Muscle layer of duodenum (tissue), 2 donors: ENCODE results near the gene CDC25A.
A peak's percentile ranks its signal among the peaks of the same experiment; 100 is the strongest.

Experiments
- H3K27ac ChIP-seq: one replicate; pipeline ENCODE4 v1.7.0; 2013; ENCODE audit warnings: mild to moderate bottlenecking, low read length
- H3K27me3 ChIP-seq: one replicate; pipeline ENCODE4 v1.7.0; 2013; ENCODE audit warnings: low read depth, mild to moderate bottlenecking, control low read depth, low read length
- H3K36me3 ChIP-seq, 2 donors: one replicate each; pipeline ENCODE4 v1.7.0; 2013; ENCODE audit warnings: low read length in 2 of 2, control low read depth in 1 of 2, mild to moderate bottlenecking in 1 of 2; ENCODE audit not compliant: insufficient read depth in 2 of 2, control insufficient read depth in 1 of 2
- H3K4me1 ChIP-seq, 2 donors: one replicate each; pipeline ENCODE4 v1.7.0; 2013; ENCODE audit warnings: low read length in 2 of 2, mild to moderate bottlenecking in 2 of 2, control low read depth in 1 of 2, moderate library complexity in 1 of 2; ENCODE audit not compliant: insufficient read depth in 2 of 2, control insufficient read depth in 1 of 2
- H3K4me3 ChIP-seq, 2 donors: one replicate each; pipeline ENCODE4 v1.7.0; 2013; ENCODE audit warnings: low read length in 2 of 2, low read depth in 1 of 2, mild to moderate bottlenecking in 1 of 2
- H3K9me3 ChIP-seq, 2 donors: one replicate each; pipeline ENCODE4 v1.7.0; 2013; ENCODE audit warnings: low read length in 2 of 2, control low read depth in 1 of 2, mild to moderate bottlenecking in 1 of 2; ENCODE audit not compliant: control insufficient read depth in 1 of 2
- donor health status: healthy.

CDC25A gene

DNA sequence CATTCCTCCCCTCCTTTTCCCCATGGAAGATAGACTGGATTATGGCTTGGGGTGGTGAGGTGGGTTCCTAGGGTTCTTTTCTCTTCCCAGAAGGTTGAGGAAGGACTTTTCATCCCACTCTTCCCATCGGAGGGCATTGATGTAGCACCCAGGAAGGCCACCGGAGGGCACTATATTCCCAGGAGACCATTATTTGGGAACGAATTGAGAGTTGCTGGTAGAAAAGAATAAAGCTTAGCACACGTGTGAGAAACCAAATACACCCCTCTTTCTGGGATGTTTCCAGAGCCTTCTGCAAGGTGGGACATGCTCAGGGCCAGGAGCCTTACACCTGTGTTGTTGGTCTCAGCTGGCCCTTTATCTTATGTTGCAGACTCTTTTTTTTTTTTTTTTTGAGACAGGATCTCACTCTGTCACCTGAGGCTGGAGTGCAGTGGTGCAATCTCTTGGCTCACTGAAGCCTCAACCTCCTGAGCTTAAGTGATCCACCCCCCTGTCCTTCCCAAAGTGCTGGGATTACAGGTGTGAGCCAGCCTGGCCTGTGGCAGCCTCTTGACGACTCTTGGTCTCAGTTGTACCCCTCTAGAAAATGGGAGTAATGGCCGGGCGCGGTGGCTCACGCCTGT is 6.3 kb upstream of the CDC25A start:
- Histone ChIP-seq H3K27ac (no peak overlapping the region), H3K9me3 (no peaks in the 10 kb centered on the region), H3K4me1 (no peaks in the 10 kb centered on the region), H3K4me3 (no peak overlapping the region), H3K36me3 (no peaks in the 10 kb centered on the region), H3K27me3 (no peaks in the 10 kb centered on the region)

GRCh38 chr3:48190911-48191310 is 2.7 kb upstream of the CDC25A start:
- no peaks in the 10 kb centered on the region for H3K27me3 ChIP-seq
- peaks cover 0 to 10% of the 10 kb centered on the region in 2 donors for H3K4me1 ChIP-seq
- no peaks in the 10 kb centered on the region for H3K9me3 ChIP-seq
- no peak overlapping the region for H3K27ac ChIP-seq
- H3K4me3 ChIP-seq: no peak overlapping the region
- no peaks in the 10 kb centered on the region for H3K36me3 ChIP-seq

GRCh38 chr3:48189321-48189720 is 1.1 kb upstream of the CDC25A start:
- no peak overlapping the region for H3K4me3 ChIP-seq
- H3K4me1 ChIP-seq: peaks cover 0 to 10% of the 10 kb centered on the region in 2 donors
- no peak overlapping the region for H3K27ac ChIP-seq
- H3K36me3 ChIP-seq: no peaks in the 10 kb centered on the region
- no peaks in the 10 kb centered on the region for H3K27me3 ChIP-seq
- H3K9me3 ChIP-seq: no peaks in the 10 kb centered on the region

DNA sequence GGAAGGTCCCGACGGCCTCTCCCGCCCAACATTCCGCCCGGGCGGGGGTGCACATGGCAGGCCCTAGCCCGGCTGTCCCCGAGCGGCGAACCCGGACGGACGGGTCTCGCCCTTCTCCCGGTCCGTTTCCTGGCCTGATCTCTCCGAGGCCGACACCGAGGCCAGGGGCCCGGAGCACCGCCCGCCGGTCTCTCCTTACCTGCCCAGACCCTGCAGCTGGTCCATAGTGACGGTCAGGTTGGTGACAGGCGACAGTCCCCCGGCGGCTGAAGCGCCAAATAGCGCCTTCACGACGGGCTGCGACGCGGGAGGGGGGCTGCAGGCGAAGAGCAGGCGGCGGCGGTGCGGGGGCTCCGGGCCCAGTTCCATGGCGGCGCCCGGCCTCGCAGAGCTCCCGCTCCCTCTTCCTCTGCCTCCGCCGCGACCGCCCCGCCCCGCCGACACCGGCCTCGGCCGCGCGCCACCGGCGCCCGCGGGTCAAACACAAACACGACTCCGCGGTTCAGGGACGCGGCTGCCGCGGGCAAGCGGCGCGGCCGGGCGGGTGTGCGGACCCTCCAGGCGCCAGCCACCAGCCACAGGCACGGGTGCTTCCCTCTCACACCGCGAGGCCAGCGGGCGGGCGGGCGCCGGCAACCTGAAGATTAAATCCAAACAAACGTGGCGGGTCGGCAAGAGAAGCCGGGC is 495 bp downstream of the CDC25A start:
- peak overlapping the region; percentile 65 to 99 for H3K4me3 ChIP-seq
- no peaks in the 10 kb centered on the region for H3K36me3 ChIP-seq
- H3K27me3 ChIP-seq: no peaks in the 10 kb centered on the region
- H3K9me3 ChIP-seq: no peaks in the 10 kb centered on the region
- H3K27ac ChIP-seq: no peak overlapping the region
- peaks cover 0 to 10% of the 10 kb centered on the region in 2 donors for H3K4me1 ChIP-seq

GRCh38 chr3:48187301-48187578 is 977 bp downstream of the CDC25A start:
- no peaks in the 10 kb centered on the region for H3K27me3 ChIP-seq
- no peaks in the 10 kb centered on the region for H3K36me3 ChIP-seq
- H3K27ac ChIP-seq: no peak overlapping the region
- peaks cover 0 to 10% of the 10 kb centered on the region in 2 donors for H3K4me1 ChIP-seq
- peak overlapping the region; percentile 65 to 99 for H3K4me3 ChIP-seq
- H3K9me3 ChIP-seq: no peaks in the 10 kb centered on the region

GRCh38 chr3:48186631-48187300 is 1.5 kb downstream of the CDC25A start:
- Histone ChIP-seq H3K27ac (no peak overlapping the region), H3K36me3 (no peaks in the 10 kb centered on the region), H3K9me3 (no peaks in the 10 kb centered on the region), H3K27me3 (no peaks in the 10 kb centered on the region), H3K4me3 (peak overlapping the region in 1 of 2 donors; percentile 65), H3K4me1 (peaks cover 0 to 10% of the 10 kb centered on the region in 2 donors)

GRCh38 chr3:48185129-48185528 is 3.1 kb downstream of the CDC25A start:
- H3K4me1 ChIP-seq: peaks cover 0 to 10% of the 10 kb centered on the region in 2 donors
- no peaks in the 10 kb centered on the region for H3K27me3 ChIP-seq
- H3K9me3 ChIP-seq: no peaks in the 10 kb centered on the region
- H3K36me3 ChIP-seq: no peaks in the 10 kb centered on the region
- no peak overlapping the region for H3K4me3 ChIP-seq
- H3K27ac ChIP-seq: no peak overlapping the region

DNA sequence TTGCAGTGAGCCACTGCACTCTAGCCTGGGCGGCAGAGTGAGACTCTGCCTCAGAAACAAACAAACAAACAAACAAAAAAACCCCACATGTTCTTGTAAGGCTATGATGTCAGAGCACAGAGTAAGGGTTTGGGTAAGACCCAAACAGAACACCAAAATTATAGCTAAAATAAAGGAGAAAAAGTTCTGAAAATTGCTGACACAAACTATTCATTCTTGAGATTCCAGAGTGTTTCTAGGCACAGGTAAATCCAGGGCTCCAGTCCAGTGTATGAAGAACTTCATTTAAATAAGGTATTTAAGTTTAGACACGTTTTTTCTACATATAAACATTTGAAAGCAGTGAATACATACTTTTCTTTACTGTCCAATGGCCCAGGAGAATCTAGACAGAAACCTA is 3.9 kb downstream of the CDC25A start:
- Histone ChIP-seq H3K4me3 (no peak overlapping the region), H3K27me3 (no peaks in the 10 kb centered on the region), H3K9me3 (no peaks in the 10 kb centered on the region), H3K27ac (no peak overlapping the region), H3K36me3 (no peaks in the 10 kb centered on the region), H3K4me1 (peaks cover 0 to 10% of the 10 kb centered on the region in 2 donors)

GRCh38 chr3:48180531-48181253 is 7.5 kb downstream of the CDC25A start:
- Histone ChIP-seq H3K4me1 (no peaks in the 10 kb centered on the region), H3K27ac (no peak overlapping the region), H3K9me3 (no peaks in the 10 kb centered on the region), H3K36me3 (no peaks in the 10 kb centered on the region), H3K4me3 (no peak overlapping the region), H3K27me3 (no peaks in the 10 kb centered on the region)

DNA sequence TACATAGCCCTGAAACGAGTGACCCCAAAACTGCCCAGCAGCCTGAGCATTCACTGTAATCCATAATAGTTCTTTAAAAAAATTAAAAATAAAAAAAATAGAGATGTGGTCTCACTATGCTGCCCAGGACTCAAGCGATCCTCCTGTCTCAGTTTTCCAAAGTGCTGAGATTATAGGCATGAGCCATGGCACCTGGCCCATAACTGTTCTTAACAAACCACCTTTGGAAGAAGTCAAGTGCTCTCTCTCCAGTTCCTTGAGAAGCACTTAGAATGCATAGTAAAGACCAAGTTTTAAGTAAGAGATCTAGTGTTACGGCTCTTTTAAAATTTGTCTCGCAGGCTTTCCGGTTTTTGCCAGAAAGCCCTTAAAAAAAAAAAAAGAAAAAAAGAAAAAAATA is 8.2 kb downstream of the CDC25A start:
- H3K4me1 ChIP-seq: no peaks in the 10 kb centered on the region
- H3K4me3 ChIP-seq: no peak overlapping the region
- H3K27ac ChIP-seq: no peak overlapping the region
- no peaks in the 10 kb centered on the region for H3K9me3 ChIP-seq
- no peaks in the 10 kb centered on the region for H3K27me3 ChIP-seq
- H3K36me3 ChIP-seq: no peaks in the 10 kb centered on the region

- H3K4me1 ChIP-seq: no peaks in the 10 kb centered on the region
- no peaks in the 10 kb centered on the region for H3K9me3 ChIP-seq
- H3K36me3 ChIP-seq: no peaks in the 10 kb centered on the region
- no peaks in the 10 kb centered on the region for H3K27me3 ChIP-seq
- H3K27ac ChIP-seq: no peak overlapping the region
- H3K4me3 ChIP-seq: no peak overlapping the region
These were observed 10.1 kb downstream of the CDC25A start for GRCh38 chr3:48178072-48178471.
